ENCODE measurements around the gene NEURL1.
"Not testable (repeated sequence)": the region's sequence is repeated elsewhere in the genome, so short reads cannot be mapped to it uniquely, and the experiment has no call there.

Gene NEURL1

GRCh38 chr10:103626178-103626577 lies 132.7 kb downstream of the NEURL1 start:
- DNase-seq (ENCODE audit: low read depth) = no peak
- H3K4me3 ChIP-seq (ENCODE audit: low read depth, low read length) = no peak overlapping the region
- no peak for TF ChIP-seq CTCF (IDR thresholded peaks at IDR 0.05; ENCODE audit: insufficient read depth, low read depth, low read length, missing control alignments)

DNA sequence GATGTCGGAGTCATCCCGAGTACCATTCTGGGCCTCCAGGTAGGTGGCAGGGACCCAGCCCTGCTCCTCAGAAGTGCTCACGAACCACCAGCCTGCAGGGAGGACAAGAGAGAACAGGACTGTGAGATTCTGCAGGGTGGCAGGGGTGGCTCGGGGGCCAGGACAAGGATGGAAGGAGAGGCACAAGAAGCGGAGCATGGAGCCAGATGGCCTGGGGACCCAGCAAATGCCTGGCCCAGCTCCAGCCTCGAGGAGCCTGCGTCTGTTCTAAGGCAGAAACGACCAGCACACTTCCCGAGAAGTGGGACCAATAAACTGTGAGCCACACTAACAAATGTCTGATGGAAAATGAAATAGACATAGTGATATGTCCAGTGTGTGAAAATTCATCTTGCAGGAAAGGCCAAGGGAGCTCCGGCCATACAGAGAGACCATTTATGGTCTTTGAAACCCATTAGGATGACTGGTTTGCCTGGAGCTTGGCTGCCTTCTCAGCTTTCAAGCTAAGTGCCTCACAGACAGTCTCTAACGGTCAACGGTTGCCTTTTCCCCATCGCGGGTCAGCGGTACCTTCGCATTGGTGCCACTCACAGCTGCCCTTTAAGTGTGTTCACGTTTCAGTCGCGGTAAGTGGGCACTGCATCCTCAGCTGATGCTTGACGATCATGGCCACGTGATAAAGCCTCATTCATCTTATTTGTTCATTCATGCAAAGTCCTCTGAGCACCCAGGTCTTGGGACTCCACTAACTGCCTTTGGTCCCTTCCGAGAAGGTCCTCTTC lies 133.8 kb downstream of the NEURL1 start:
- TF ChIP-seq CTCF (IDR thresholded peaks at IDR 0.05; ENCODE audit: insufficient read depth, low read depth, low read length, missing control alignments) = no peak
- H3K4me3 ChIP-seq (ENCODE audit: low read depth, low read length) = no peak overlapping the region
- no peak for DNase-seq (ENCODE audit: low read depth)

GRCh38 chr10:103627893-103628292 lies 134.4 kb downstream of the NEURL1 start:
- TF ChIP-seq CTCF (IDR thresholded peaks at IDR 0.05; ENCODE audit: insufficient read depth, low read depth, low read length, missing control alignments) = no peak
- no peak overlapping the region for H3K4me3 ChIP-seq (ENCODE audit: low read depth, low read length)
- no peak for DNase-seq (ENCODE audit: low read depth)

GRCh38 chr10:103629581-103629980 lies 136.1 kb downstream of the NEURL1 start:
- no peak for DNase-seq (ENCODE audit: low read depth)
- no peak overlapping the region for H3K4me3 ChIP-seq (ENCODE audit: low read depth, low read length)
- TF ChIP-seq CTCF (IDR thresholded peaks at IDR 0.05; ENCODE audit: insufficient read depth, low read depth, low read length, missing control alignments) = no peak

- no peak overlapping the region for H3K4me3 ChIP-seq (ENCODE audit: low read depth, low read length)
- no peak for DNase-seq (ENCODE audit: low read depth)
- TF ChIP-seq CTCF (IDR thresholded peaks at IDR 0.05; ENCODE audit: insufficient read depth, low read depth, low read length, missing control alignments) = no peak
These were observed 136.7 kb downstream of the NEURL1 start for GRCh38 chr10:103630156-103630555.

DNA sequence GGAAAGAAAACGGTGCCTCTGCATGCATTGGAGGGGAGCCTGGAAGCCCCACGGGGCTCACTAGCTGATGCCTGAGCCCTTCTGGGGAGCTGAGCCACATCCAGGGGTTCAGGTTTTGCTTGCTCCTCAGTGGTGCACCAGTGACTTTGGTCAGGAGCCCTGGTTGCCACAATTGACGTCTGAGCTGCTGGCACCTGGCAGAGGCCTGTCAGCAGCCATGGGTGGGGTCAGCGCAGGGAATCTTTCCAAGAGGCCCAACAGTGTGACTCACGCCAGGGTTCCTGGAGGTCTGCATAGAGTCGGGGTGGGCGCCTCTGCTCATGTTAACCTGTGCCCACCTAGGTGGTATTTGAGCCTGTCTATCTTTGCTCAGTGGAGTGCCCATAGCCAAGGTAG lies 138.7 kb downstream of the NEURL1 start:
- no peak for DNase-seq (ENCODE audit: low read depth)
- no peak overlapping the region for H3K4me3 ChIP-seq (ENCODE audit: low read depth, low read length)
- TF ChIP-seq CTCF (IDR thresholded peaks at IDR 0.05; ENCODE audit: insufficient read depth, low read depth, low read length, missing control alignments) = no peak

- not testable (repeated sequence) for DNase-seq (ENCODE audit: low read depth); H3K4me3 ChIP-seq (ENCODE audit: low read depth, low read length)
These were observed 139.4 kb downstream of the NEURL1 start for GRCh38 chr10:103632871-103633270.
